H1 (cell line): Measurements from ENCODE around the gene KRT35. TPM values are rescaled to one million over a fixed set of nuclear protein-coding genes. Genes with fewer than 3 reads are reported as not detected.

Source experiments
- CTCF ChIA-PET: fragments of 300-600 bp; sonication (Branson Sonifier 250); formaldehyde crosslinking; loops from one replicate; lab custom pipeline; 2021; ENCODE audit not compliant: partially characterized antibody; lab: Charles Lee
- POLR2A ChIA-PET: fragments of 300-600 bp; sonication (Branson Sonifier 250); formaldehyde crosslinking; loops from one replicate; lab custom pipeline; 2021; ENCODE audit warnings: inconsistent platforms; ENCODE audit not compliant: partially characterized antibody; lab: Charles Lee
- DNase-seq, 2 experiments: peaks; one replicate each; pipeline versions ENCODE4 v3.0.0 to v3.0.0-alpha.2; 2010 to 2022; ENCODE audit warnings: low spot score in 2 of 2, low read depth in 1 of 2, mixed read lengths in 1 of 2
- FAIRE-seq: peaks from 2 replicates; lab custom pipeline; 2011; peaks lifted over from hg19 to GRCh38; lab: Jason Lieb, UNC
- H2AFZ ChIP-seq: 2 replicates; pipeline ENCODE4 v1.8.1; 2012; ENCODE audit warnings: low read length, inconsistent platforms
- H2AK5ac ChIP-seq: 2 replicates; pipeline ENCODE4 v1.6.1; 2013; ENCODE audit warnings: low read depth, low read length
- H2BK120ac ChIP-seq: replicated peaks from 2 replicates; pipeline ENCODE3; 2013; ENCODE audit warnings: low read depth, low read length, inconsistent platforms
- H2BK12ac ChIP-seq: 2 replicates; pipeline ENCODE4 v1.6.1; 2013; ENCODE audit warnings: low read depth, low read length
- H2BK15ac ChIP-seq: 2 replicates; pipeline ENCODE4 v1.6.1; 2013; ENCODE audit warnings: low read length
- H2BK20ac ChIP-seq: 2 replicates; pipeline ENCODE4 v1.6.1; 2013; ENCODE audit warnings: low read length
- H2BK5ac ChIP-seq: 2 replicates; pipeline ENCODE4 v1.6.1; 2013; ENCODE audit warnings: low read depth, low read length
- H3K14ac ChIP-seq: 2 replicates; pipeline ENCODE4 v1.6.1; 2013; ENCODE audit warnings: inconsistent platforms; ENCODE audit not compliant: insufficient read length
- H3K18ac ChIP-seq: 2 replicates; pipeline ENCODE4 v1.6.1; 2013; ENCODE audit warnings: low read length; ENCODE audit errors: extremely low read depth
- H3K23ac ChIP-seq: 2 replicates; pipeline ENCODE4 v1.6.1; 2013; ENCODE audit warnings: inconsistent platforms; ENCODE audit not compliant: insufficient read length
- H3K23me2 ChIP-seq: 2 replicates; pipeline ENCODE4 v1.6.1; 2013; ENCODE audit warnings: low read depth, low read length
- H3K27ac ChIP-seq: 2 replicates; pipeline ENCODE4 v1.6.1; 2011; ENCODE audit warnings: low read depth, low read length, inconsistent platforms
- H3K27me3 ChIP-seq, 4 experiments: replicated peaks in 1 of 4; 1 replicate in 1 of 4; 2 replicates in 3 of 4; pipeline versions ENCODE4 v1.6.1 to v1.8.1; 2011 to 2013; ENCODE audit warnings: low read length in 3 of 4, mild to moderate bottlenecking in 3 of 4, inconsistent platforms in 2 of 4, mixed read lengths in 2 of 4, moderate library complexity in 1 of 4; ENCODE audit not compliant: control insufficient read depth in 3 of 4, insufficient read depth in 3 of 4; ENCODE audit errors: extremely low read depth in 1 of 4
- H3K36me3 ChIP-seq, 4 experiments: 2 replicates each; pipeline versions ENCODE4 v1.6.1 to v1.8.1; 2011 to 2013; ENCODE audit warnings: mild to moderate bottlenecking in 4 of 4, low read length in 3 of 4, moderate library complexity in 2 of 4, control low read depth in 1 of 4, inconsistent platforms in 1 of 4; ENCODE audit not compliant: insufficient read depth in 4 of 4, control insufficient read depth in 2 of 4
- H3K4ac ChIP-seq: replicated peaks from 2 replicates; pipeline ENCODE3; 2013; ENCODE audit warnings: low read length, low read depth, mixed read lengths, inconsistent platforms; ENCODE audit not compliant: insufficient read length
- H3K4me1 ChIP-seq, 4 experiments: replicated peaks in 1 of 4; 1 replicate in 1 of 4; 2 replicates in 3 of 4; pipeline versions ENCODE4 v1.6.1 to v1.8.1; 2011 to 2013; ENCODE audit warnings: low read length in 3 of 4, inconsistent platforms in 2 of 4, mixed read lengths in 1 of 4; ENCODE audit not compliant: insufficient read depth in 4 of 4, control insufficient read depth in 3 of 4
- H3K4me2 ChIP-seq, 2 experiments: 2 replicates each; pipeline versions ENCODE4 v1.6.1 to v1.8.1; 2011 to 2013; ENCODE audit warnings: low read depth in 2 of 2, low read length in 2 of 2, control low read depth in 1 of 2, inconsistent platforms in 1 of 2, mild to moderate bottlenecking in 1 of 2; ENCODE audit not compliant: insufficient read depth in 1 of 2
- H3K4me3 ChIP-seq, 4 experiments: fragments of 200-600, 300-600 bp in 1 of 4; sonication (generic), shearing (Covaris generic), sonication (Bioruptor Twin) in 1 of 4; 2 replicates each; pipeline versions ENCODE4 v1.5.1 to v1.8.1; 2011 to 2016; ENCODE audit warnings: low read length in 4 of 4, low read depth in 3 of 4, control low read depth in 2 of 4, inconsistent platforms in 2 of 4, mild to moderate bottlenecking in 2 of 4, mixed read lengths in 1 of 4, moderate library complexity in 1 of 4; ENCODE audit not compliant: insufficient read depth in 2 of 4; ENCODE audit errors: extremely low read depth in 1 of 4
- H3K56ac ChIP-seq: replicated peaks from 2 replicates; pipeline ENCODE3; 2013; ENCODE audit warnings: low read depth, mild to moderate bottlenecking, mixed read lengths, low read length, inconsistent platforms; ENCODE audit not compliant: insufficient read length
- H3K79me1 ChIP-seq: 2 replicates; pipeline ENCODE4 v1.6.1; 2013; ENCODE audit warnings: low read depth, low read length, control low read depth
- H3K79me2 ChIP-seq, 2 experiments: 2 replicates each; pipeline versions ENCODE4 v1.6.1 to v1.8.1; 2012 to 2013; ENCODE audit warnings: low read length in 2 of 2, mild to moderate bottlenecking in 2 of 2, inconsistent platforms in 1 of 2; ENCODE audit not compliant: insufficient read depth in 2 of 2, control insufficient read depth in 1 of 2
- H3K9ac ChIP-seq, 4 experiments: replicated peaks in 1 of 4; 1 replicate in 1 of 4; 2 replicates in 3 of 4; pipeline versions ENCODE4 v1.6.1 to v1.8.1; 2011 to 2013; ENCODE audit warnings: low read depth in 3 of 4, low read length in 3 of 4, control low read depth in 2 of 4, mild to moderate bottlenecking in 2 of 4, moderate library complexity in 2 of 4, inconsistent platforms in 1 of 4; ENCODE audit errors: extremely low read depth in 1 of 4
- H3K9me3 ChIP-seq, 2 experiments: 2 replicates each; pipeline versions ENCODE4 v1.6.1 to v1.8.1; 2012 to 2013; ENCODE audit warnings: mild to moderate bottlenecking in 2 of 2, moderate library complexity in 2 of 2, control low read depth in 1 of 2, inconsistent platforms in 1 of 2, low read depth in 1 of 2, low read length in 1 of 2, mixed read lengths in 1 of 2; ENCODE audit not compliant: insufficient read depth in 2 of 2
- H4K20me1 ChIP-seq, 2 experiments: replicated peaks in 1 of 2; 2 replicates each; pipeline versions ENCODE3 to v1.8.1; 2011 to 2013; ENCODE audit warnings: inconsistent platforms in 2 of 2, low read length in 2 of 2, mild to moderate bottlenecking in 1 of 2; ENCODE audit not compliant: insufficient read depth in 2 of 2, control insufficient read depth in 1 of 2
- H4K5ac ChIP-seq: 2 replicates; pipeline ENCODE4 v1.6.1; 2013; ENCODE audit warnings: low read length, low read depth, mixed read lengths, inconsistent platforms; ENCODE audit not compliant: insufficient read length
- H4K8ac ChIP-seq: 2 replicates; pipeline ENCODE4 v1.8.0; 2013; ENCODE audit warnings: mild to moderate bottlenecking, moderate library complexity, low read length, inconsistent platforms; ENCODE audit not compliant: insufficient read depth; ENCODE audit errors: extremely low read depth
- H4K91ac ChIP-seq: replicated peaks from 2 replicates; pipeline ENCODE3; 2013; ENCODE audit warnings: low read length, mixed read lengths, inconsistent platforms; ENCODE audit not compliant: insufficient read length
- CEBPB ChIP-seq: IDR thresholded peaks from 2 replicates; pipeline ENCODE4 v1.6.1; 2012; ENCODE audit warnings: low read depth, low read length
- CHD2 ChIP-seq: IDR thresholded peaks from 2 replicates; pipeline ENCODE4 v1.6.1; 2012; ENCODE audit warnings: low read length, improper control_type of control experiment
- EP300 ChIP-seq, 2 experiments: IDR thresholded peaks; 1 replicate in 1 of 2; 2 replicates in 1 of 2; pipeline ENCODE4 v1.6.1; 2011 to 2012; ENCODE audit warnings: low read depth in 2 of 2, low read length in 2 of 2, mild to moderate bottlenecking in 2 of 2, borderline replicate concordance in 1 of 2, inconsistent platforms in 1 of 2, moderate library complexity in 1 of 2
- FOSL1 ChIP-seq: IDR thresholded peaks from 2 replicates; pipeline ENCODE4 v1.6.1; 2011; ENCODE audit warnings: mild to moderate bottlenecking, low read depth, low read length, moderate library complexity; ENCODE audit not compliant: insufficient read depth
- PHF8 ChIP-seq: fragments of 200-600 bp; sonication (generic); conservative IDR thresholded peaks from 2 replicates; pipeline ENCODE4 v1.7.1; 2012; ENCODE audit warnings: low read depth, mild to moderate bottlenecking, inconsistent platforms, low read length, moderate library complexity
- POLR2A ChIP-seq, 2 experiments: IDR thresholded peaks; 1 replicate in 1 of 2; 2 replicates in 1 of 2; pipeline ENCODE4 v1.6.1; 2011; ENCODE audit warnings: low read depth in 2 of 2, low read length in 2 of 2, mild to moderate bottlenecking in 2 of 2; ENCODE audit errors: control extremely low read depth in 1 of 2
- POU5F1 ChIP-seq: IDR thresholded peaks from 2 replicates; pipeline ENCODE4 v1.6.1; 2011; ENCODE audit warnings: low read depth, mild to moderate bottlenecking, low read length, moderate library complexity
- RAD21 ChIP-seq, 2 experiments: IDR thresholded peaks in 1 of 2; conservative IDR thresholded peaks in 1 of 2; 2 replicates each; pipeline ENCODE4 v1.6.1; 2011; ENCODE audit warnings: low read depth in 2 of 2, low read length in 2 of 2, improper control_type of control experiment in 1 of 2, inconsistent platforms in 1 of 2, mild to moderate bottlenecking in 1 of 2, moderate library complexity in 1 of 2
- TEAD4 ChIP-seq: IDR thresholded peaks from 2 replicates; pipeline ENCODE4 v1.6.1; 2012; ENCODE audit warnings: low read depth, low read length, inconsistent platforms, mixed read lengths
- USF2 ChIP-seq: IDR thresholded peaks from 2 replicates; pipeline ENCODE4 v1.6.1; 2011; ENCODE audit warnings: low read length, improper control_type of control experiment
- YY1 ChIP-seq: IDR thresholded peaks from 2 replicates; pipeline ENCODE4 v1.6.1; 2011; ENCODE audit warnings: low read depth, mild to moderate bottlenecking, low read length
- WGBS, 2 experiments: shearing (Covaris generic) in 1 of 2; methylation state at CpG; one replicate each; pipeline versions ENCODE4 v1.1.6 to v1.1.7; 2013 to 2015; ENCODE audit warnings: low lambda C conversion rate in 2 of 2, mixed read lengths in 2 of 2, inconsistent platforms in 1 of 2, low coverage in 1 of 2, missing lambda C conversion rate in 1 of 2; ENCODE audit not compliant: insufficient replicate concordance in 2 of 2, insufficient coverage in 1 of 2, insufficient read length in 1 of 2; ENCODE audit errors: extremely low coverage in 1 of 2, missing lambda C conversion rate in 1 of 2; 5-methylcytosine and 5-hydroxymethylcytosine counted together
- polyA plus RNA-seq, 7 experiments: library from polyadenylated mRNA; depleted of rRNA in 3 of 7; stranded (reverse) in 5 of 7; unstranded in 2 of 7; fragments of >200 nt in 5 of 7; fragments of 200-250 nt in 2 of 7; gene quantifications; 1 replicate in 5 of 7; 2 replicates in 1 of 7; 4 replicates in 1 of 7; pipeline versions ENCODE4 v1.2.1 to v1.2.3, GENCODE V29; 2011 to 2013; ENCODE audit warnings: missing spikeins in 2 of 7, mixed read lengths in 2 of 7
- total RNA-seq: library from RNA; stranded (reverse); fragmentation: NEBNext Ultra II Directional; extraction: Animal tissue kit (Norgen Biotek cat#: 25700); gene quantifications from 2 replicates; pipeline ENCODE4 v1.2.1, GENCODE V29; 2021
- TF ChIP-seq, protein P1 (sequence below): IDR thresholded peaks from 2 replicates; pipeline ENCODE4 v1.6.1; 2011; ENCODE audit warnings: low read depth, mild to moderate bottlenecking, low read length; ENCODE audit not compliant: insufficient read depth

KRT35 gene
- total and polyA plus RNA-seq, 2 of the 8 experiments (the other 6 are each of a cell fraction or from before 2014, with no cell fraction given): not detected

DNA sequence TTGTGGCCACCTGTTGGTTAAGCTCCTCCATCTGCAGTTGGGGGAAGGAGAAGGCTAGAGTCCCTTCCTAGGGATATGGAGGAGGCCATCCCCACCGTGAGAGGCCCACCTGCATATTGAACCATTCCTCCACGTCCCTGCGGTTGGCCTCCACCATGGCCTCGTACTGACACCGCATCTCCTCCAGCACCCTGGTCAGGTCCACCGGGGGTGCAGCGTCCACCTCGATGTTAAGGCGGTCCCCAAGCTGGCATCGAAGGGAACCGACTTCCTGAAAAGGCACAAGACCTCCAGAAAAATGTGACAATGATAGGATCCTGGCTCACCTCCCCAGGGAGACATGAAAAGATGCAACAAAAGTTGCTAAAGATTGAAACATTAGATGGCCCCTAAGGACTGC is 16.8 kb downstream of the KRT35 start:
- H4K91ac ChIP-seq: no peak overlapping the region
- H3K18ac ChIP-seq: no peak overlapping the region
- no peak overlapping the region for H2BK15ac ChIP-seq
- 94% methylated on average over 11 of the region's 11 CpGs; no CpG with 5 or more reads in 1 of the 2 experiments for WGBS, 2 experiments
- no peaks in the 10 kb centered on the region for H3K36me3 ChIP-seq
- H3K23me2 ChIP-seq: no peaks in the 10 kb centered on the region
- no peak overlapping the region for H3K14ac ChIP-seq
- no peaks in the 10 kb centered on the region for H3K27me3 ChIP-seq
- no peak overlapping the region for H3K9ac ChIP-seq
- H4K20me1 ChIP-seq: no peaks in the 10 kb centered on the region
- no peak overlapping the region for H2BK20ac ChIP-seq
- no peak overlapping the region for H2BK120ac ChIP-seq
- ChIA-PET POLR2A (interaction anchor here (0.6 kb wide), 1 partner anchor 82 kb away, joined by 3 read pairs; no protein-coding TSS in a partner anchor), CTCF (interaction anchor here (1.3 to 2.0 kb wide), 3 partner anchors 11 to 85 kb away, joined by 4 to 5 read pairs (median 4); no protein-coding TSS in a partner anchor)
- H2BK12ac ChIP-seq: no peak overlapping the region
- H4K8ac ChIP-seq: no peak overlapping the region
- DNase-seq: no peak
- H3K27ac ChIP-seq: no peak overlapping the region
- no peak overlapping the region for H2AFZ ChIP-seq
- H3K4me1 ChIP-seq: no peaks in the 10 kb centered on the region
- FAIRE-seq: no peak
- H3K9me3 ChIP-seq: no peaks in the 10 kb centered on the region; a peak in 1 of 4 replicates
- H4K5ac ChIP-seq: no peak overlapping the region
- no peak overlapping the region for H3K23ac ChIP-seq
- H2BK5ac ChIP-seq: no peak overlapping the region; the same call in 1 of the 2 replicates
- H3K79me2 ChIP-seq: no peaks in the 10 kb centered on the region
- H3K4me2 ChIP-seq: no peak overlapping the region
- H3K79me1 ChIP-seq: no peaks in the 10 kb centered on the region
- no peak overlapping the region for H3K56ac ChIP-seq
- no peak overlapping the region for H3K4ac ChIP-seq
- H2AK5ac ChIP-seq: no peak overlapping the region
- H3K4me3 ChIP-seq: no peak overlapping the region
- TF ChIP-seq YY1: no peak
- no peak for TF ChIP-seq RAD21 (IDR thresholded peaks at IDR 0.05 in 1 of 2, conservative IDR thresholded peaks at IDR 0.05 in 1 of 2; ENCODE audit: low read depth in 2 of 2, low read length in 2 of 2)
- TF ChIP-seq TEAD4: no peak
- TF ChIP-seq CEBPB: no peak
- TF ChIP-seq PHF8: no peak
- no peak for TF ChIP-seq USF2
- no peak for TF ChIP-seq EP300 (IDR thresholded peaks at IDR 0.05; ENCODE audit: borderline replicate concordance in 1 of 2, low read depth in 2 of 2, low read length in 2 of 2)
- TF ChIP-seq, protein P1, sequence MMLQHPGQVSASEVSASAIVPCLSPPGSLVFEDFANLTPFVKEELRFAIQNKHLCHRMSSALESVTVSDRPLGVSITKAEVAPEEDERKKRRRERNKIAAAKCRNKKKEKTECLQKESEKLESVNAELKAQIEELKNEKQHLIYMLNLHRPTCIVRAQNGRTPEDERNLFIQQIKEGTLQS: no peak
- TF ChIP-seq POU5F1: no peak
- no peak for TF ChIP-seq CHD2
- TF ChIP-seq POLR2A (IDR thresholded peaks at IDR 0.05; ENCODE audit: control extremely low read depth in 1 of 2, low read depth in 2 of 2, low read length in 2 of 2): no peak
- no peak for TF ChIP-seq FOSL1
